GM18526 (cell line): ENCODE data around the gene ARHGEF2.

Experiments
- POLR2A ChIP-seq: IDR thresholded peaks from 3 replicates; pipeline ENCODE4 v1.6.1; 2011; ENCODE audit not compliant: insufficient read length; ENCODE audit errors: extremely low read depth

The ARHGEF2 gene

DNA sequence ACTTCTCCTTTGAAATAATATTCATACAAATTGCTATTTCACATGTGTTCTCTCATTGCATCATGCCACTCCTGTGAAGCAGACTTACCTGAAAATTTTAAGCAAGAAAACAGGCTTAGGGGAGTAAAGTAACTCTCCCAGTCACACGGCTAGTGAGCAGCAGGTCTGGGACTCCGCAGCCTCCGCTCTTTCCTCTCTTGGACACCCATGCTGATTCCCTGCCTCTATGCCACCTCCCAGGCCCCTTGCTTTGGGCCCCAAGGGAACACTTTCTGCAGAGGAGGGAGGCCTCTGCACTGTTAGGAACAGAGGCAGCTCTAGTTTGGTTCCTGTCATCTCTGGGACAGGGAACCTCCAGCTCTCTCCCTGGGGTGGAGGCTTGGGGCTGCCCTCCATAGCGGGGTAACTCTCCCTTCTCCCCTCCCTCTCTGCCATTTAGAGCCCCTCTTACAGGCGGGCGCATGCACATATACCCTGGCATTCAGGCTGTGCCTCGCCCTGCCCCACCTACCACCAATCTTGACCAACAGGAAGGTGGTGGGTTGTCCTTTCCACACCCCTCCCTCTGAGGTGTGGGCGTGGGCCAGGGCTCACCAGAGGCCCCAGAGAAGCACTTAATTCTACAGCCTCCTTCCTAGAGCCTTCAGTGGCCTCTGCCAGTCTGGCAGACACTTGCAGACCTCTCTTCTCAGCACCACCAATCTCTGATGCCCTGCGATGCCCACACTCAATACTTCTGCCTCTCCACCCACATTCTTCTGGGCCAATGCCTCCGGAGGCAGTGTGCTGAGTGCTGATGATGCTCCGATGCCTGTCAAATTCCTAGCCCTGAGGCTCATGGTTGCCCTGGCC is 37.1 kb downstream of the ARHGEF2 start, which contains the start of gene RXFP4:
Gene RXFP4 (plus strand): TSS at position 646 of the 852 bp plus-strand sequence. CDS start 72 bp downstream, at position 718.
- TF ChIP-seq POLR2A: no peak

DNA sequence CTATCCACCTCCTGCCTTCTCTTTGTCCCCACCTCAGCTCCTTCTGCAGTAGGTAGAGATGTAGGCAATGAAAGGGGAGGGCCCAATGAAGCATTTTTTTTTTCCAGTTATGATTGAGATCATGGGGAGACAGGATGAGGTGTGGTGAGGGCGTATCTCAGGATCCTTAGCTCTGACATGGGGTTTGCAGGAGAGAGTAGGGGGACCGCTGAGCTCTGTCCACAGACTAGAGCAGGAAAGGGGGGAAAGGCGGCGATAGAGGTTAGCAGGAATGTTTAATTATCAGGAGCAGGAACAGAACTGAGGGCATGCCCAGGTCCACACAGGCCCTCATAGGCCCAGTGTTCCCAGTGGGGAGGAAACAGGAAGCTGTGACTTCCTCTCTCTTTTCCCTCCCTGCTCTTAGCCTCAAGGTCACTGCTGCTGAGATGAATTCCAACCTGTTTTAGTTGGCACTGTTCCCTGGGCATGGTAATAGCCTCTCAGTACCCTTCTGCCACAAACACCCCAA is 37.8 kb downstream of the ARHGEF2 start:
- no peak for TF ChIP-seq POLR2A

DNA sequence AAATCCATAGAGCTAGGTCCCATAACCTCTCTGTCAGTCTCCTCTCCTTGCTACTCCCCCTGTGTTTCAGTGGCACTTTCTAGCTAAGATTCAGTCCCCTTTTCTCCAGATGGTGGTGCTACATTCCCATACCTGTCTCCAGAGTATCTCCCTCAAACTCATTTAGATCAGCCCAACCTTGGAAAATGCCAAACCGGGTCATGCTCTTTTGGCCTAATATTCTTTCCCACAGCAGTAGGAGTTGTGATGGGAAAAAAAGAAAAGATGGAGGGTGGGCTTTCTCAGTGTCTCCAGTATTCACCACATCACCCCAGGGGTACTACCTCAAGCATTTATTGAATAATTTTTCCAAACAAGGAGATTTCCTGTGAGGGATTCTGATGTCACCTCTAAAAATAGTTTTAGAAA is 40.1 kb downstream of the ARHGEF2 start:
- TF ChIP-seq POLR2A: no peak

DNA sequence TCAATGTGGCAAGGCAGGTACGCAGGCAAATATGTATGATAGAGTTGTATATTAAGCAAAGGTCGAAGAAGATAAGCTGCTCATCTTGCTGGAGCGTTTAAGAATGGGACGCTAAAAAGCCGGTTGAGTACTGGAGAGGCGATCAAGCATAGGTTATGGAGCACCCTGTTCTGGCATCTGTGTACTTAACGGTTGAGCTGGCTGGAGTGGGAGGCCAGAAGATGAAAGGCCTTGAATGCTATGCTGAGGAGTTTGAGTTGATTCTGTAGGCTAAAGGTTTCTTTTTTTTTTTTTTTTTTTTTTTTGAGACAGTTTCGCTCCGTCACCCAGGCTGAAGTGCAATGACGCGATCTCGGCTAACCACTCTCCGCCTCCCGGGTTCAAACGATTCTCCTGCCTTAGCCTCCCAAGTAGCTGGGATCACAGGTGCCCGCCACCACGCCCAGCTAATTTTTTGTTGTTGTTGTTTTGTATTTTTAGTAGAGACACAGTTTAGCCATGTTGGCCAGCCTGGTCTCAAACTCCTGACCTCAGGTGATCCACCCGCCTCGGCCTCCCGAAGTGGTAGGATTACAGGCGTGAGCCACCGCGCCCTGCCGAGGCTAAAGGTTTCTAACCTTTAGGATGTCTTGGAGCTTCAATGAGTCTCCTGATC is 43.3 kb downstream of the ARHGEF2 start:
- no peak for TF ChIP-seq POLR2A

DNA sequence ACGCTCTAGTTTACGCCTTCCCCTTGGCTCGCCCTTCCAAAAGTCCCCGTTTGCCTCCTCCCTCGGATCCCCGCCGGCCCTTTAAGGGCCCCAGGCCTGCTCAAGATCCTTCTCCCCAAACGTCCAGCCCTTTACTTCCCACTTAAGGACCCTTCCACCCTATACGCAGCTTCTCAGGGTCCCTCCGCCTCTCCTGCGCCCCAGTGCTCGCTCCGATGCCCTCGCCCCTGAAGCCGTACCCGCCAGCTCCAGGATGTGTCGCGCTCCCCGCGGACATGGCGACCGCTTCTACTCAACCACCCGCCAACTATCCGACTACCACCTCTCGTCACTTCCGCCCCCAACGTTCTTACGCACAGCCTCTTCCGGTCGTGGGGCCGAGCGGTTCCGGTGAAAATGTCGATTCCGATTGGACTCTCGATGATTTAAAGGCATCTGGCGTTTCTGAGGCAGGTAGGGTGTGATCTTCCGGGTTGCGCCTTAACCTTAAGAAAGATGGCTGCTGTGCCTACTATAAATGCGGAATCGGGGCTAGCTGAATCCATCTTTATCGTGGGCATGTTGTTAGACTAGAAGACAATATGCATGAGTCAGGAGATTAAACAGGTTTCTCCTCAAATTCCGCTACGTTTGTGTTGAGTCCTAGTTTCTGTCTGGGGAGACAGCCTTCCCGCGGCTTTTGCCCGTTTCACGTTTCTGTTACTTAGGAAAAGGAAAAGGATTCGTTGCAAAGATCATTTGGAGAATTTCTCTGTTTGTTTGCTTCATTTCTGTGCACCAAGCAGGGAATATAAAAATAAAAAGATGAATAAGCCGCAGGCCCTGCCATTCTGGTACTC is 44.0 kb downstream of the ARHGEF2 start, which contains the start of gene KHDC4:
Gene KHDC4 (minus strand): TSS at position 317 of the 839 bp plus-strand sequence. CDS start 40 bp downstream, at position 277.
- peak; percentile 97 for TF ChIP-seq POLR2A

DNA sequence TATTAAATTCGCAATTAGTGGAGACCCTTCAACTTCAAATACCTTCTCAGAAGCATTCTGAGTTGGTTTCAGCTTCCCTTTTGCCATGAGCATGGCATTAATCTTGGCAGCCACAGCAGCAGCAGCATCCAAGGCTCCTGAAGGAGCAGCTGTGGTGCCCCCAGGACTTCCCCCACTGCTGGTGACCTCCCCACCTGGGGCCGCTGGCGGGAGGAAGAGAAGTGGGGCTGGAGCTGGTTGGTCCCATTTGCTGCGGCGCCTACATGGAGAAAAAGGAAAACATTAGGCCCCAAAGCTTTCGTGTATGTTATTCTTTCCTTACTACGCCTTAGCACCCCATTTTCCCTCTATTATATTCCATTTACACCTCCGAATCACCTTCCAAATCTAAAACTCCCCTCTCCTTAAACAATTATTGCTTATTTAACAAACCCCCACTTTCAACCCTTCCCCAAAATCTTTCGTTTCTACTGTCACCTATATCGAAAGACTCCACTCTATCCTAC is 44.7 kb downstream of the ARHGEF2 start:
- no peak for TF ChIP-seq POLR2A

DNA sequence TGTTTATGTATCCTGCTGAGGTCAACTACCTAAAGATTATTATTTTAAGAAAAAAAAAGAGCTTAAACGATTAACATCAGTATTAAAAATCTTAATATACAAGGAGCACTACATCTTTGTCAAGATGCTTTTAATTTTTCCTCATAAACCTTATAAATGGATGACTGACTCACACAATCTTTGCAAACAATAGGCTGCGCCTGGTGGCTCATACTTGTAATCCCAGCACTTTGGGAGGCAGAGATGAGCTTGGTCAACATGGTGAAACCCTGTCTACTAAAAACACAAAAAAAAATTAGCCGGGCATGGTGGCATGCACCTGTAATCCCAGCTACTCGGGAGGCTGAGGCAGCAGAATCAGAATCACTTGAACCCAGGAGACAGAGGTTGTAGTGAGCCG is 45.9 kb downstream of the ARHGEF2 start:
- TF ChIP-seq POLR2A: no peak

DNA sequence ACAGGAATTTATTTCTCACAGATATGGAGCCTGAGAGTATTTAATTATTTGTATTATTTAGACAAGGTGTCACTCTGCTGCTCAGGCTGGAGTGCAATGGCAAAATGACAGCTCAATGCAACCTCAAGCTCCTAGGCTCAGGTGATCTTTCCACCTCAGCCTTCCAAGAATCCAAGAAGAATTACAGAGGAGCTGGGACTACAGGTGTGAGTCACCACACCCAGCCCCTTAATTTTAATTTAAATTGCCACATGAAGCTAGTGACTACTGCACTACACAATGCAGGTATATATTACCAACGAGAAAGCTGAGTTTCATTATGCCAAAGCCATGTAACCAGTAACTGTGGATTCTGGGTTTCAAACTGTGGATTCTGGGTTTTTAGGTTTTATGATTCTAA is 46.3 kb downstream of the ARHGEF2 start:
- TF ChIP-seq POLR2A: no peak

DNA sequence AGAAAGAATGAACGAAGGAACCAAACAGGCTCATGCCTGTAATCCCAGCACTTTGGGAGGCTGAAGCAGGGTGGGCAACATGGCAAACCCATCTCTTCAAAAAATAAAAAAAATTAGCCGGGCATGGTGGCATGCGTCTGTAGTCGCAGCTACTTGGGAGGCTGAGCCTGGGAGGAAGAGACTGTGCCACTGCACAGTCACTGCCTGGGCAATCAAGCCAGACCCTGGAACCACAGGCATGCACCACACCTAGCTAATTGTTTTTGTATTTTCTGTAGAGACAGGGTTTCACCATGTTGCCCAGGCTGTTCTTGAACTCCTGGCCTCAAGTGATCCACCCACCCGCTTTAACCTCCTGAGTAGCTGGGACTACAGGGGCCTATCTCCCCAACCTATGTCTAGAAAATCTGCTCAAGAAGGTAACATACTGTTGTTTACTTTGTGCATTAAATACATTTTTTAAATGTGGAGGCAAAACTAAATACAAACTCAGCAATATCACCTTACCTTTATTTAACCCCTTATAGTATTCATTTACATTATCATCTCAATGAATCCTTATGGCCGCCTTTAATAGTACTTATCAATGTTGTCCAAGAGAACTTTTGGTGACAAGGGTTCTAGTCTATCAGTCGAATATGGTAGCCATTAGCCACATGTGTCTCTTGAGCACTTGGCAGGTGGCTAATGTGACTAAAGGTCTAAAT is 46.9 kb downstream of the ARHGEF2 start:
- TF ChIP-seq POLR2A: no peak

DNA sequence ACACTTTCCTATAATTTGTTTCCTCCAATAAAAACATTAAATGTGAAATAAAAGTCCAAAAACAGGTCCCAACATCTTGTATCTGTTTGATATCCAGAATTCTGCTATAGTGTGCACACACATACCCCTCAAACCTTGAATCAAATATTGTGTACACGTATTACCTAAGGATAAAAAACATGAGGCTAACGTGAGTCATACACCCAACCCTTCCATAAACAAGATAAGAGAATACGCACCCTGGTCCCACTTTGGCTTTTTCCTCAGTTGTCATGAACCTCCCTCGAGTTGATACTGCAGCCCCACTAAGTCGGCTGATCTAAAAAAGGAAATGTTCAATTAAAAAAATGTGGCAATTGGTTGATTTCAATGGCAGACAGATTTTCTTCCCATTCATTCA is 49.3 kb downstream of the ARHGEF2 start:
- no peak for TF ChIP-seq POLR2A

DNA sequence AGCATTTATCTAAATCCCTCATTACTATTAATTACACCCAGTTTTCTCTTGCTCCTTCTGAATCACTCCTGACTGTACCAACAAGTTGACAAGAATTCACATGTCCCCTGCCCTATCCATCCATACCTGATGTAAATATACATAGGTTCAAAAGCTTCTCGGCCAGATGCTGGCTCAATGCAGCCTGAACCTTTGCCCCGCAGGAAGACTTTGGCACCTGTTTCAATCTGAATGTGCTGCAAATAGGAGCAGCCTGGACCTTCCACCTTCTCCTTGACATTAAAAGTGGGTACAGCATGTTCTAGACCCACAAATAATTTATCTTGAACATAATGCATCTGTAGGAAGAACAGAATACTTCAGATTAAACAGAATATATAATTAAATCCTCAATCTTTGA is 52.8 kb downstream of the ARHGEF2 start:
- TF ChIP-seq POLR2A: no peak

DNA sequence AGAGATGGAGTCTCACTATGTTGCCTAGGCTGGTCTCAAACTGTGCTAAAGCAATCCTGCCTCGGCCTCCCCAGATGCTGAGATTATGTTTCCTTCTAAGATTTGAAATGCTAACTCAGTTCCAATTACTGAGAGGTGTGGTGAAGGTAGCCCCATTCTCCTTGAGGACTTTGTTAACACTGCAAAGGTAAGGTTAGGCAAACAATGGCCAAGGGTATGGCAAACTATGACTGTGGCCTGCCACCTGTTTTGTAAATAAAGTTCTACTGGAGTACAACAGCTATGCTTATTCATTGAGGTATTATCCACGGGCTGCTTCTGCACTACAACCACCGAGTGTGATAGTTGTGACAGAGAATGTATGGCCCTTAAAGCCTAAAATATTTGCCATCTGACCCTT is 57.6 kb downstream of the ARHGEF2 start:
- no peak for TF ChIP-seq POLR2A

DNA sequence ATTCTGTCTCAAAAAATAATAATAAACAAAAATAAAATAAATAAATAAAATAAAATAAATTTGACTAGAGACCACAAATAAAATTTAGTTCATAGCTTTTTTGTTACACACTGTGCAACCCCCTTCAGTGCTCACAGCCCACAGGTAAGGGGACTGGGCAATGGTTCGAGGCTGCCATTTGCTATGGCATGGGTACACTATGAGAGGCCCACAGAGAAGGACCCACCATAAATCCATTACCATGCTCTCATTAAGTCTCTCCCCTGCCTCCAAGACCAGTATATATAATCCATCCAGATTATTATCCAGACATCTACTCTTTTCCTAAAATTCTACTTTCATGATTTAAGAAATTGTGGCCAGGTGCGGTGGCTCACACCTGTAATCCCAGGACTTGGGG is 58.5 kb downstream of the ARHGEF2 start:
- TF ChIP-seq POLR2A: no peak

DNA sequence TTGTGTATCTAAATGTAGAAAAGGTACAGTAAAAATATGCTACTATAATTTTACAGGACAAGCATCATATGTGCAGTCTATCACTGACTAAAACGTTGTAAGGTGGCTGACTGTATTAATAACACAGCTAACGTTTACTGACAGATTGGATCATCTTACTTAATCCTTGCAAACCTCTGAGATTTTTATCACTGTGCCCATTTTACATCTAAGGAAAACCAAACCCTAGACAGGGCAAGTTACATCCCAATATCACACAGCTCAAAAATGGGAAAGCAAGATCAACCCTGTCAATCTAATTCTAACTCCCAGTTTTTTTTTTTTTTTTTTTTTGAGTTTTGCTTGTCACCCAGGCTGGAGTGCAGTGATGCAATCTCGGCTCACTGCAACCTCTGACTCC is 59.7 kb downstream of the ARHGEF2 start:
- TF ChIP-seq POLR2A: no peak
